ENCODE measurements around the gene DHCR7. TPM values are rescaled to one million over a fixed set of nuclear protein-coding genes. Genes with fewer than 3 reads are reported as not detected.

Gene DHCR7
- polyA plus RNA-seq, 1 donor from 2014 or later, result 30.1 TPM

GRCh38 chr11:71404209-71404608 lies 44.0 kb downstream of the DHCR7 start:
- H3K27me3 ChIP-seq (ENCODE audit: insufficient read depth, low read depth, low read length), result no peaks in the 10 kb centered on the region
- no peak overlapping the region for H3K9ac ChIP-seq (ENCODE audit: low read length)
- H3K27ac ChIP-seq (ENCODE audit: low read length), result no peak overlapping the region
- no peaks in the 10 kb centered on the region for H3F3A ChIP-seq (ENCODE audit: insufficient read depth, low read length, poor library complexity, severe bottlenecking)
- TF ChIP-seq SMC3 (conservative IDR thresholded peaks at IDR 0.05; ENCODE audit: poor library complexity), result no peak
- TF ChIP-seq TAF1 (IDR thresholded peaks at IDR 0.05; ENCODE audit: low read depth), result no peak
- TF ChIP-seq MXI1 (conservative IDR thresholded peaks at IDR 0.05; ENCODE audit: poor library complexity, severe bottlenecking), result no peak
- no peaks in the 10 kb centered on the region for H3K79me2 ChIP-seq (replicated peaks; ENCODE audit: insufficient read depth, low read length)
- no peak overlapping the region for H3K4me2 ChIP-seq (ENCODE audit: low read length)
- H3K4me3 ChIP-seq (ENCODE audit: low read length), result no peak overlapping the region
- no peaks in the 10 kb centered on the region for H3K9me2 ChIP-seq (ENCODE audit: insufficient read depth, low read length)
- no peaks in the 10 kb centered on the region for H3K36me3 ChIP-seq (ENCODE audit: insufficient read depth, low read length)
- H3K9me3 ChIP-seq (ENCODE audit: low read length), result no peaks in the 10 kb centered on the region
- H2AFZ ChIP-seq (ENCODE audit: low read depth, low read length), result no peak overlapping the region
- no peaks in the 10 kb centered on the region for H4K20me1 ChIP-seq (ENCODE audit: insufficient read depth)

DNA sequence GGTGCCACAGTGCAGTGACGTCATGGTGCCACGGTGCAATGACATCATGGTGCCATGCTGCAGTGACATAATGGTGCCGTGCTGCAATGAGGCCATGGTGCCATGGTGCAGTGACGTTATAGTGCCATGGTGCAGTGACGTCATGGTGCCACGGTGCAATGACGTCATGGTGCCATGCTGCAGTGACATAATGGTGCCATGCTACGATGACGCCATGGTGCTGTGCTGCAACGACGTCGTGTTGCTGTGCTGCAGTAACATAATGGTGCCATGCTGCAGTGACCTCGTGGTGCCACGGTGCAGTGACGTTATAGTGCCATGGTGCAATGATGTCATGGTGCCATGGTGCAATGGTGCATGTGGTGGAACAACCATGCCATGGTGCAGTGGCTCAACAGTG lies 45.3 kb downstream of the DHCR7 start:
- no peak overlapping the region for H3K4me2 ChIP-seq (ENCODE audit: low read length)
- no peak overlapping the region for H3K9ac ChIP-seq (ENCODE audit: low read length)
- no peaks in the 10 kb centered on the region for H3K9me2 ChIP-seq (ENCODE audit: insufficient read depth, low read length)
- H3K27ac ChIP-seq (ENCODE audit: low read length), result no peak overlapping the region
- H3K36me3 ChIP-seq (ENCODE audit: insufficient read depth, low read length), result no peaks in the 10 kb centered on the region
- no peak overlapping the region for H3K4me3 ChIP-seq (ENCODE audit: low read length)
- H3K9me3 ChIP-seq (ENCODE audit: low read length), result no peaks in the 10 kb centered on the region
- TF ChIP-seq SMC3 (conservative IDR thresholded peaks at IDR 0.05; ENCODE audit: poor library complexity) (no peak), POLR2AphosphoS5 (IDR thresholded peaks at IDR 0.05) (no peak)
- TF ChIP-seq, protein P1, sequence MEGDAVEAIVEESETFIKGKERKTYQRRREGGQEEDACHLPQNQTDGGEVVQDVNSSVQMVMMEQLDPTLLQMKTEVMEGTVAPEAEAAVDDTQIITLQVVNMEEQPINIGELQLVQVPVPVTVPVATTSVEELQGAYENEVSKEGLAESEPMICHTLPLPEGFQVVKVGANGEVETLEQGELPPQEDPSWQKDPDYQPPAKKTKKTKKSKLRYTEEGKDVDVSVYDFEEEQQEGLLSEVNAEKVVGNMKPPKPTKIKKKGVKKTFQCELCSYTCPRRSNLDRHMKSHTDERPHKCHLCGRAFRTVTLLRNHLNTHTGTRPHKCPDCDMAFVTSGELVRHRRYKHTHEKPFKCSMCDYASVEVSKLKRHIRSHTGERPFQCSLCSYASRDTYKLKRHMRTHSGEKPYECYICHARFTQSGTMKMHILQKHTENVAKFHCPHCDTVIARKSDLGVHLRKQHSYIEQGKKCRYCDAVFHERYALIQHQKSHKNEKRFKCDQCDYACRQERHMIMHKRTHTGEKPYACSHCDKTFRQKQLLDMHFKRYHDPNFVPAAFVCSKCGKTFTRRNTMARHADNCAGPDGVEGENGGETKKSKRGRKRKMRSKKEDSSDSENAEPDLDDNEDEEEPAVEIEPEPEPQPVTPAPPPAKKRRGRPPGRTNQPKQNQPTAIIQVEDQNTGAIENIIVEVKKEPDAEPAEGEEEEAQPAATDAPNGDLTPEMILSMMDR (IDR thresholded peaks at IDR 0.05; ENCODE audit: poor library complexity, severe bottlenecking), result no peak
- H3K27me3 ChIP-seq (ENCODE audit: insufficient read depth, low read depth, low read length), result no peaks in the 10 kb centered on the region
- no peaks in the 10 kb centered on the region for H4K20me1 ChIP-seq (ENCODE audit: insufficient read depth)
- H3F3A ChIP-seq (ENCODE audit: insufficient read depth, low read length, poor library complexity, severe bottlenecking), result no peaks in the 10 kb centered on the region
- H3K79me2 ChIP-seq (replicated peaks; ENCODE audit: insufficient read depth, low read length), result no peaks in the 10 kb centered on the region
- no peak overlapping the region for H2AFZ ChIP-seq (ENCODE audit: low read depth, low read length)

DNA sequence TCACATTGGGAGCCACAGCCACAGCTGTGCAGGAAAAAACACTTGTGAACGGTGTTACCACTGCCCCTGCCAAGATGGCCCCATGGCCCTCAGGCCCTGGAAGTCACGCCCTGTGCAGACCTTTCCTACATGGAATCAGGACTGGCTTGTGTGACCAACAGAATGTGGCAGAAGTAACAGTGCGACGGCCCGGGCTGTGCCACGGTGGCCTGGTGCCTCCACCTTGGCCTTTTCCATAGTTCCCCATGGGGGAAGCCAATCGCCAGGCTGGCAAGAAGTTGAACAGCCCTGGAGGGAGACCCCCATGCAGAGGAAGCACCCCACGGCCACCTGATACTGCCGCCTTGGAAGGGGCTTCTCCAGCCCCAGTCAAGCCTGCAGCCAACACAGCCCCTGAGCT lies 48.0 kb downstream of the DHCR7 start:
- Histone ChIP-seq H3K27me3 (ENCODE audit: insufficient read depth, low read depth, low read length) (no peaks in the 10 kb centered on the region), H2AFZ (ENCODE audit: low read depth, low read length) (no peak overlapping the region), H3K4me3 (ENCODE audit: low read length) (no peak overlapping the region), H3K36me3 (ENCODE audit: insufficient read depth, low read length) (no peaks in the 10 kb centered on the region), H3K27ac (ENCODE audit: low read length) (no peak overlapping the region), H3F3A (ENCODE audit: insufficient read depth, low read length, poor library complexity, severe bottlenecking) (no peaks in the 10 kb centered on the region), H3K79me2 (replicated peaks; ENCODE audit: insufficient read depth, low read length) (no peaks in the 10 kb centered on the region), H3K9ac (ENCODE audit: low read length) (no peak overlapping the region), H3K9me2 (ENCODE audit: insufficient read depth, low read length) (no peaks in the 10 kb centered on the region), H4K20me1 (ENCODE audit: insufficient read depth) (no peaks in the 10 kb centered on the region), H3K9me3 (ENCODE audit: low read length) (no peaks in the 10 kb centered on the region), H3K4me2 (ENCODE audit: low read length) (no peak overlapping the region)
- no peak for TF ChIP-seq MXI1 (conservative IDR thresholded peaks at IDR 0.05; ENCODE audit: poor library complexity, severe bottlenecking)
- no peak for TF ChIP-seq TAF1 (IDR thresholded peaks at IDR 0.05; ENCODE audit: low read depth)
- no peak for TF ChIP-seq EZH2 (IDR thresholded peaks at IDR 0.05; ENCODE audit: borderline replicate concordance, insufficient read depth, low read length, poor library complexity, severe bottlenecking)
- no peak for TF ChIP-seq RAD21 (conservative IDR thresholded peaks at IDR 0.05)
- TF ChIP-seq, protein P1 (IDR thresholded peaks at IDR 0.05; ENCODE audit: poor library complexity, severe bottlenecking), result no peak
